K562 (cell line): ENCODE data around the gene ADAM8. TPM values are rescaled to one million over a fixed set of nuclear protein-coding genes. Genes with fewer than 3 reads are reported as not detected.

Experiments
- ASH1L ChIP-seq: fragments of 450-650 bp; IDR thresholded peaks from 2 replicates; pipeline ENCODE4 v1.6.1; 2018; ENCODE audit warnings: borderline replicate concordance, mild to moderate bottlenecking, low read depth; ENCODE audit not compliant: partially characterized antibody
- CXXC5 ChIP-seq: fragments of 250-450 bp; sonication (Bioruptor Pico); IDR thresholded peaks from 2 replicates; pipeline ENCODE4 v1.8.0; 2022; ENCODE audit warnings: inconsistent platforms, mild to moderate bottlenecking, moderate library complexity
- JUN ChIP-seq, 2 experiments: sonication (generic) in 1 of 2; formaldehyde crosslinking in 1 of 2; IDR thresholded peaks; 2 replicates each; pipeline versions ENCODE4 v1.6.1 to v1.8.0; 2012 to 2022; ENCODE audit warnings: borderline replicate concordance in 2 of 2, mild to moderate bottlenecking in 2 of 2, improper control_type of control experiment in 1 of 2, low read depth in 1 of 2, low read length in 1 of 2, missing genetic modification reagents in 1 of 2
- KAT2B ChIP-seq: IDR thresholded peaks from one replicate; pipeline ENCODE4 v1.6.1; 2012; ENCODE audit warnings: low read depth, mild to moderate bottlenecking, control low read depth, inconsistent platforms, low read length, moderate library complexity
- KDM5B ChIP-seq: fragments of 200-600 bp; sonication (generic); IDR thresholded peaks from 2 replicates; pipeline ENCODE4 v1.6.1; 2012; ENCODE audit warnings: low read depth, mild to moderate bottlenecking, moderate library complexity, low read length, control low read depth, inconsistent platforms; ENCODE audit not compliant: insufficient replicate concordance
- MAFF ChIP-seq: IDR thresholded peaks from 2 replicates; pipeline ENCODE4 v1.6.1; 2012; ENCODE audit warnings: low read length, improper control_type of control experiment
- NELFE ChIP-seq: IDR thresholded peaks from 2 replicates; pipeline ENCODE4 v1.6.1; 2011; ENCODE audit warnings: mild to moderate bottlenecking; ENCODE audit not compliant: insufficient read depth, insufficient read length
- POLR2G ChIP-seq: fragments of 200-400 bp; formaldehyde crosslinking; IDR thresholded peaks from 2 replicates; pipeline ENCODE4 v1.6.1; 2017; ENCODE audit warnings: low read depth, mild to moderate bottlenecking, antibody characterized with exemption, low read length, moderate library complexity
- RBM25 ChIP-seq: fragments of 200-400 bp; formaldehyde crosslinking; IDR thresholded peaks from 2 replicates; pipeline ENCODE4 v1.6.1; 2018; ENCODE audit warnings: low read length, low read depth, moderate library complexity; ENCODE audit not compliant: severe bottlenecking
- RBM34 ChIP-seq: fragments of 200-400 bp; formaldehyde crosslinking; IDR thresholded peaks from 2 replicates; pipeline ENCODE4 v1.6.1; 2018; ENCODE audit warnings: low read length, borderline replicate concordance; ENCODE audit not compliant: insufficient read depth
- SMARCE1 ChIP-seq: fragments of 450-650 bp; IDR thresholded peaks from 2 replicates; pipeline ENCODE4 v1.7.1; 2016; ENCODE audit warnings: mild to moderate bottlenecking
- SP1 ChIP-seq: sonication (generic); formaldehyde crosslinking; IDR thresholded peaks from 2 replicates; pipeline ENCODE4 v1.8.1; 2022; ENCODE audit warnings: mild to moderate bottlenecking, missing genetic modification reagents
- TBP ChIP-seq: optimal IDR thresholded peaks from 2 replicates; pipeline ENCODE3; 2011; ENCODE audit warnings: low read depth, low read length, improper control_type of control experiment
- U2AF2 ChIP-seq: fragments of 200-400 bp; formaldehyde crosslinking; optimal IDR thresholded peaks from 2 replicates; pipeline ENCODE3; 2017; ENCODE audit warnings: low read depth, mild to moderate bottlenecking, low read length
- ZKSCAN3 ChIP-seq: fragments of 250-450 bp; sonication (Bioruptor Pico); IDR thresholded peaks from 2 replicates; pipeline ENCODE4 v1.4.0; 2020
- ZSCAN32 ChIP-seq: fragments of 450-650 bp; formaldehyde crosslinking; IDR thresholded peaks from 2 replicates; pipeline ENCODE4 v1.4.0; 2020; ENCODE audit warnings: mild to moderate bottlenecking, moderate library complexity
- polyA plus RNA-seq, 8 experiments: library from polyadenylated mRNA; depleted of rRNA in 4 of 8; stranded (reverse) in 5 of 8; unstranded in 3 of 8; fragments of >200 nt; fragmentation: Nextera tagmentation in 2 of 8; fragmentation: Illumina TruSeq in 1 of 8; extraction: Ambion mirVana in 2 of 8; extraction: Trizol in 1 of 8; gene quantifications; 2 replicates each; pipeline versions ENCODE4 v1.2.1 to v1.2.3, GENCODE V29; 2011 to 2014; ENCODE audit warnings: inconsistent platforms in 1 of 8, missing spikeins in 1 of 8
- total RNA-seq, 7 experiments: library from RNA; depleted of rRNA in 6 of 7; stranded (reverse); fragments of >200 nt in 6 of 7; fragmentation: Illumina TruSeq in 2 of 7; extraction: Trizol in 2 of 7; gene quantifications; 2 replicates each; pipeline versions ENCODE4 v1.2.1 to v1.2.3, GENCODE V29; 2011 to 2021; ENCODE audit warnings: low replicate concordance in 1 of 7
- TF ChIP-seq, protein P1 (sequence below): fragments of 250-450 bp; sonication (Bioruptor Pico); IDR thresholded peaks from 2 replicates; pipeline ENCODE4 v1.8.0; 2022; ENCODE audit warnings: inconsistent platforms
- TF ChIP-seq, protein P2 (sequence below): fragments of 250-450 bp; sonication (Bioruptor Pico); IDR thresholded peaks from 2 replicates; pipeline ENCODE4 v1.4.0; 2020; ENCODE audit warnings: mild to moderate bottlenecking, moderate library complexity

The ADAM8 gene
- total and polyA plus RNA-seq, 9 of the 15 experiments (the other 6 are each of a cell fraction or from before 2014, with no cell fraction given), result 0.07 to 7.0 (median 1.1) TPM

- TF ChIP-seq MAFF (no peak), KAT2B (no peak), RBM25 (no peak), ZSCAN32 (CRISPR knock-in tag) (no peak), ASH1L (no peak), NELFE (no peak), SP1 (CRISPR knock-in tag) (no peak), CXXC5 (CRISPR knock-in tag) (peak; percentile 84), SMARCE1 (no peak), TBP (peak; percentile 62), KDM5B (peak; percentile 60), RBM34 (no peak), POLR2G (peak; percentile 91), ZKSCAN3 (CRISPR knock-in tag) (no peak), U2AF2 (no peak), JUN (IDR thresholded peaks at IDR 0.05; ENCODE audit: borderline replicate concordance, low read depth, low read length) (no peak), JUN (CRISPR knock-in tag; IDR thresholded peaks at IDR 0.05; ENCODE audit: borderline replicate concordance) (0 out of 2 replicates have a peak, but pooled peaks have one; percentile 46)
- TF ChIP-seq, protein P1, sequence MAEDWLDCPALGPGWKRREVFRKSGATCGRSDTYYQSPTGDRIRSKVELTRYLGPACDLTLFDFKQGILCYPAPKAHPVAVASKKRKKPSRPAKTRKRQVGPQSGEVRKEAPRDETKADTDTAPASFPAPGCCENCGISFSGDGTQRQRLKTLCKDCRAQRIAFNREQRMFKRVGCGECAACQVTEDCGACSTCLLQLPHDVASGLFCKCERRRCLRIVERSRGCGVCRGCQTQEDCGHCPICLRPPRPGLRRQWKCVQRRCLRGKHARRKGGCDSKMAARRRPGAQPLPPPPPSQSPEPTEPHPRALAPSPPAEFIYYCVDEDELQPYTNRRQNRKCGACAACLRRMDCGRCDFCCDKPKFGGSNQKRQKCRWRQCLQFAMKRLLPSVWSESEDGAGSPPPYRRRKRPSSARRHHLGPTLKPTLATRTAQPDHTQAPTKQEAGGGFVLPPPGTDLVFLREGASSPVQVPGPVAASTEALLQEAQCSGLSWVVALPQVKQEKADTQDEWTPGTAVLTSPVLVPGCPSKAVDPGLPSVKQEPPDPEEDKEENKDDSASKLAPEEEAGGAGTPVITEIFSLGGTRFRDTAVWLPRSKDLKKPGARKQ (CRISPR knock-in tag), result no peak
- TF ChIP-seq, protein P2, sequence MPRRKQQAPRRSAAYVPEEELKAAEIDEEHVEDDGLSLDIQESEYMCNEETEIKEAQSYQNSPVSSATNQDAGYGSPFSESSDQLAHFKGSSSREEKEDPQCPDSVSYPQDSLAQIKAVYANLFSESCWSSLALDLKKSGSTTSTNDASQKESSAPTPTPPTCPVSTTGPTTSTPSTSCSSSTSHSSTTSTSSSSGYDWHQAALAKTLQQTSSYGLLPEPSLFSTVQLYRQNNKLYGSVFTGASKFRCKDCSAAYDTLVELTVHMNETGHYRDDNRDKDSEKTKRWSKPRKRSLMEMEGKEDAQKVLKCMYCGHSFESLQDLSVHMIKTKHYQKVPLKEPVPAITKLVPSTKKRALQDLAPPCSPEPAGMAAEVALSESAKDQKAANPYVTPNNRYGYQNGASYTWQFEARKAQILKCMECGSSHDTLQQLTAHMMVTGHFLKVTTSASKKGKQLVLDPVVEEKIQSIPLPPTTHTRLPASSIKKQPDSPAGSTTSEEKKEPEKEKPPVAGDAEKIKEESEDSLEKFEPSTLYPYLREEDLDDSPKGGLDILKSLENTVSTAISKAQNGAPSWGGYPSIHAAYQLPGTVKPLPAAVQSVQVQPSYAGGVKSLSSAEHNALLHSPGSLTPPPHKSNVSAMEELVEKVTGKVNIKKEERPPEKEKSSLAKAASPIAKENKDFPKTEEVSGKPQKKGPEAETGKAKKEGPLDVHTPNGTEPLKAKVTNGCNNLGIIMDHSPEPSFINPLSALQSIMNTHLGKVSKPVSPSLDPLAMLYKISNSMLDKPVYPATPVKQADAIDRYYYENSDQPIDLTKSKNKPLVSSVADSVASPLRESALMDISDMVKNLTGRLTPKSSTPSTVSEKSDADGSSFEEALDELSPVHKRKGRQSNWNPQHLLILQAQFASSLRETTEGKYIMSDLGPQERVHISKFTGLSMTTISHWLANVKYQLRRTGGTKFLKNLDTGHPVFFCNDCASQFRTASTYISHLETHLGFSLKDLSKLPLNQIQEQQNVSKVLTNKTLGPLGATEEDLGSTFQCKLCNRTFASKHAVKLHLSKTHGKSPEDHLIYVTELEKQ, result no peak
Measured at GRCh38 chr10:133308421-133309099, 31.9 kb upstream of the ADAM8 start, which contains the start of the genes TUBGCP2 and ZNF511 (continued).
